Kidney (tissue), 14 donors: Measurements from ENCODE around the gene CKAP5. TPM values are rescaled to one million over a fixed set of nuclear protein-coding genes. Genes with fewer than 3 reads are reported as not detected.

Experiments used
- DNase-seq, 5 donors: peaks; one replicate each; pipeline ENCODE4 v3.0.0-alpha.2; 2013 to 2020
- FAIRE-seq: peaks from 2 replicates; lab custom pipeline; 2012; peaks lifted over from hg19 to GRCh38; lab: Jason Lieb, UNC
- H3K27ac ChIP-seq, 2 donors: one replicate each; pipeline ENCODE4 v1.7.0; 2013; ENCODE audit warnings: low read depth in 2 of 2, low read length in 2 of 2, inconsistent platforms in 1 of 2
- H3K27me3 ChIP-seq: one replicate; pipeline ENCODE4 v1.7.1; 2013; ENCODE audit warnings: low read length, inconsistent platforms; ENCODE audit not compliant: control insufficient read depth, insufficient read depth
- H3K36me3 ChIP-seq, 3 donors: one replicate each; pipeline versions ENCODE4 v1.7.0 to v1.7.1; 2013; ENCODE audit warnings: low read length in 3 of 3, control low read depth in 1 of 3, inconsistent platforms in 1 of 3; ENCODE audit not compliant: insufficient read depth in 3 of 3, control insufficient read depth in 2 of 3
- H3K4me1 ChIP-seq, 3 donors: one replicate each; pipeline versions ENCODE4 v1.7.0 to v1.7.1; 2013; ENCODE audit warnings: low read length in 3 of 3, inconsistent platforms in 1 of 3, low read depth in 1 of 3; ENCODE audit not compliant: control insufficient read depth in 2 of 3, insufficient read depth in 2 of 3
- H3K4me3 ChIP-seq, 3 donors: one replicate each; pipeline versions ENCODE4 v1.7.0 to v1.8.1; 2013; ENCODE audit warnings: low read length in 3 of 3, control low read depth in 1 of 3, inconsistent platforms in 1 of 3
- H3K9ac ChIP-seq, 3 donors: one replicate each; pipeline versions ENCODE4 v1.7.0 to v1.7.1; 2013; ENCODE audit warnings: low read length in 3 of 3, control low read depth in 1 of 3, inconsistent platforms in 1 of 3
- H3K9me3 ChIP-seq, 3 donors: one replicate each; pipeline versions ENCODE4 v1.7.0 to v1.7.1; 2013; ENCODE audit warnings: low read length in 3 of 3, control low read depth in 1 of 3, inconsistent platforms in 1 of 3; ENCODE audit not compliant: control insufficient read depth in 2 of 3, insufficient read depth in 1 of 3
- intact Hi-C: fragments of 100-400 bp; cut with DNase I; formaldehyde crosslinking; loops from one replicate; pipeline ENCODE4 v1.11.1; 2022
- polyA plus RNA-seq: library from polyadenylated mRNA; stranded (reverse); fragments of 350-450 nt; fragmentation: Illumina TruSeq; extraction: RNeasy Lipid Tissue Mini Kit (QIAGEN cat#74804); gene quantifications from one replicate; pipeline ENCODE4 v1.2.3, GENCODE V29; 2014; ENCODE audit warnings: low read depth, low replicate concordance; ENCODE audit not compliant: insufficient read depth
- total RNA-seq: library from RNA; stranded (reverse); fragmentation: NEBNext Ultra II Directional; extraction: Animal tissue kit (Norgen Biotek cat#: 25700); gene quantifications from one replicate; pipeline ENCODE4 v1.2.1, GENCODE V29; 2021
- TF ChIP-seq, protein P1 (sequence below): IDR thresholded peaks from 3 replicates; pipeline ENCODE4 v1.5.1; 2012; ENCODE audit warnings: mild to moderate bottlenecking, moderate library complexity, borderline replicate concordance; ENCODE audit not compliant: insufficient read depth; ENCODE audit errors: extremely low read depth
- donor health status: control.
- donor health status: control.
- donor health status: control.
- donor health status: control.
- donor health status: control.
- donor health status: DM: yes; HTN: yes; CAD: no.
- donor health status: Normal renal cell carcinoma (clear cell type).

Gene CKAP5
- total and polyA plus RNA-seq, 2 donors from 2014 or later: 10.8 to 51.9 TPM

DNA sequence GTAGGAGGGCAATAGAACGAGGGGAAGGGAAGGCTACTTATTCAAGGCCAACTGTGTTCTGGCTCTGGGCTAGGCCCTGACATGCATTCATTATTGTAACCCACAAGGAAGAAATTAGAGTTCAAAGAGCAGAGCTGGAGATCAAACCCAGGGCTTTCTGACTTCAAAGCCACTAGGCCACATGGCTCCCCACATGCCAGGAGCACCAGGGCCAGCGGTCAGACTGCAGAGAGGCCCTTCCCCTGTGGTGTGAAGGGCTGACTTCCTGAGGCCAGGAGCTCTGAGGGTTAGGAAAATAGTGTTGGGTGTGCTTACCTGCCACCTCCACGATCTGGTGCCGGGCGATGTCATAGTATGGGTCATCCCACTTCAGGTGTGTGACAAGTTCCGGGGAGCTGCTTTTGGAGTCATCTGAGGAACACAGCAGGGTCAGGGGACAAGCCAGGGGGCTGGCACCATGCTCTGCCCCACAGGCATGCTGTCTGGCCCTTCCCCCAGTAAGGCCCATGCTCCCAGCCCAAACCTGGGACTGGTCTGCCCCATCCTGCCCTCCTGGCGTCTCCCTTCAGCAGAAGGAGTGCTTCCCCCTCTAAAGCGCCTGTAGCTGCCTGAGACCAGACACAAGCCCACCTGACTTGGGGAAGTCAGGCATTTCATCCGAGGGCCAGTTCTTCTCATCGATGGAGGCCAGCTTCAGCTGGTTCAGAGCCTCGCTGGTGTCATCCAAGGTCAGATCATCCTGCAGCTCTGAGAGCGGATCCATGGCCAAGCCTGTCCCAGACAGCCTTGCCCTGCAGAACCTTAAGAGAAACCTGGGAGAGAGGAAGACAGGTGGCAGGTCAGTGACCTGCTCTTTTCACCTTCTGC is 150.5 kb downstream of the CKAP5 start:
- intact Hi-C loops: no loop called here
- FAIRE-seq (no peak), DNase-seq (no peak)
- Histone ChIP-seq H3K9ac (no peak overlapping the region), H3K27ac (no peak overlapping the region), H3K4me3 (no peak overlapping the region), H3K36me3 (peaks cover 0 to 23% (median 20%) of the 10 kb centered on the region in 3 donors), H3K9me3 (no peaks in the 10 kb centered on the region), H3K27me3 (no peaks in the 10 kb centered on the region), H3K4me1 (peaks cover 0 to 29% (median 3%) of the 10 kb centered on the region in 3 donors)
- TF ChIP-seq, protein P1, sequence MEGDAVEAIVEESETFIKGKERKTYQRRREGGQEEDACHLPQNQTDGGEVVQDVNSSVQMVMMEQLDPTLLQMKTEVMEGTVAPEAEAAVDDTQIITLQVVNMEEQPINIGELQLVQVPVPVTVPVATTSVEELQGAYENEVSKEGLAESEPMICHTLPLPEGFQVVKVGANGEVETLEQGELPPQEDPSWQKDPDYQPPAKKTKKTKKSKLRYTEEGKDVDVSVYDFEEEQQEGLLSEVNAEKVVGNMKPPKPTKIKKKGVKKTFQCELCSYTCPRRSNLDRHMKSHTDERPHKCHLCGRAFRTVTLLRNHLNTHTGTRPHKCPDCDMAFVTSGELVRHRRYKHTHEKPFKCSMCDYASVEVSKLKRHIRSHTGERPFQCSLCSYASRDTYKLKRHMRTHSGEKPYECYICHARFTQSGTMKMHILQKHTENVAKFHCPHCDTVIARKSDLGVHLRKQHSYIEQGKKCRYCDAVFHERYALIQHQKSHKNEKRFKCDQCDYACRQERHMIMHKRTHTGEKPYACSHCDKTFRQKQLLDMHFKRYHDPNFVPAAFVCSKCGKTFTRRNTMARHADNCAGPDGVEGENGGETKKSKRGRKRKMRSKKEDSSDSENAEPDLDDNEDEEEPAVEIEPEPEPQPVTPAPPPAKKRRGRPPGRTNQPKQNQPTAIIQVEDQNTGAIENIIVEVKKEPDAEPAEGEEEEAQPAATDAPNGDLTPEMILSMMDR: no peak

DNA sequence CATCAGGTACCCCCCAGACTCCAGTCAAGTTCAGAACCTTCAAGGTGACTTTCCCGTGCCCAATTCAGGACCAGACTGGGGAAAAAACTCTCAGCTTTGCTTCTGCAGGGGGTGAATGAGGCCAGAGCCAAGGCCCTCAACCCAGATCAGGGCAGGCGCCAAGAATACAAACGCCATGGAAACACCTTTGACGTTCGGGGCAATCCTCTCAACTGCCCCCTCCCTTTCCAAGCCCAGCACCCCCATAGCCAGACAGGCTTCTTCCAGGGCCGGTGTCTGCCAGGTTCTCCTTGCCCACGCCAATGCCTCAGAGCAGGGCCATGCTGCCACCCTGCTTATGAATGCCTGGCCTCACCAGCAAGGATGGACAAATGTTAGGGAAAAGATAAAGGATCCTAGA is 151.5 kb downstream of the CKAP5 start:
- Histone ChIP-seq H3K27me3 (no peaks in the 10 kb centered on the region), H3K4me1 (peaks cover 0 to 29% (median 3%) of the 10 kb centered on the region in 3 donors), H3K9me3 (no peaks in the 10 kb centered on the region), H3K36me3 (peaks cover 0 to 23% (median 20%) of the 10 kb centered on the region in 3 donors), H3K4me3 (no peak overlapping the region), H3K27ac (peak overlapping the region; percentile 22 to 69), H3K9ac (no peak overlapping the region)
- intact Hi-C loops: no loop called here
- FAIRE-seq (no peak), DNase-seq (no peak)
- TF ChIP-seq, protein P1: no peak

DNA sequence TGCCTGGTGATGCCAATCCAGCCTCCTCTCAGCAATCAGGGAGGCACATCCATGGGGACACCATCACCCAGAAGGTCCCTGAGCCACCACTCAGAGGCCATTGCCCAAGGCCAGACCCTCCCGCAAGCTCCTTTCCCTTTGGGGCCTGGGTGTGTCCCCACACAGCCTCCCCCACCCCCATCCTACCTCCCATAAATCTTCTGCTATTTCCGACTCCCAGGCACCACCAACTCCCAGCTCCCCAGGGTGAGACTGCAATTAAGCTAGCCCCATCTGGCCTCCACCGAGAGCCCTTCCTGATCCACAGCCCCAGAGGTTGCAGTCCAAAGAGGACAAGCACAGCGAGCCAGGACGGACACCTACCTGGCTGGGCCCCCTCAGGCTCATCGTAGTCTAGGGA is 152.0 kb downstream of the CKAP5 start:
- Histone ChIP-seq H3K4me3 (no peak overlapping the region), H3K27ac (peak overlapping the region; percentile 22 to 69), H3K27me3 (no peaks in the 10 kb centered on the region), H3K9me3 (no peaks in the 10 kb centered on the region), H3K9ac (no peak overlapping the region), H3K36me3 (peaks cover 1 to 23% (median 20%) of the 10 kb centered on the region in 3 donors), H3K4me1 (peaks cover 0 to 27% (median 3%) of the 10 kb centered on the region in 3 donors)
- DNase-seq (no peak), FAIRE-seq (no peak)
- TF ChIP-seq, protein P1: no peak
- intact Hi-C loops: no loop called here
